ENCODE measurements around the gene SOX5. TPM values are rescaled to one million over a fixed set of nuclear protein-coding genes. Genes with fewer than 3 reads are reported as not detected.
"Not testable (repeated sequence)": the region's sequence is repeated elsewhere in the genome, so short reads cannot be mapped to it uniquely, and the experiment has no call there.

SOX5 gene
- total and polyA plus RNA-seq, 5 donors = 1.9 to 14.3 (median 10.0) TPM

- H3K4me1 ChIP-seq (ENCODE audit: control insufficient read depth, insufficient read depth, low read length) = no peaks in the 10 kb centered on the region
- no peak overlapping the region for H3K27ac ChIP-seq (ENCODE audit: low read length)
- no peaks in the 10 kb centered on the region for H3K9me3 ChIP-seq (ENCODE audit: control insufficient read depth, low read length)
- H3K4me3 ChIP-seq (ENCODE audit: low read length) = no peak overlapping the region
- WGBS = 66% methylated on average over 7 of the region's 8 CpGs
- intact Hi-C loops (cut with DNase I) = no loop called here
- DNase-seq (no peak), ATAC-seq (no peak)
- no peaks in the 10 kb centered on the region for H3K27me3 ChIP-seq (ENCODE audit: control insufficient read depth, insufficient read depth)
These were observed 228.2 kb downstream of the SOX5 start for GRCh38 chr12:23721268-23721667.

DNA sequence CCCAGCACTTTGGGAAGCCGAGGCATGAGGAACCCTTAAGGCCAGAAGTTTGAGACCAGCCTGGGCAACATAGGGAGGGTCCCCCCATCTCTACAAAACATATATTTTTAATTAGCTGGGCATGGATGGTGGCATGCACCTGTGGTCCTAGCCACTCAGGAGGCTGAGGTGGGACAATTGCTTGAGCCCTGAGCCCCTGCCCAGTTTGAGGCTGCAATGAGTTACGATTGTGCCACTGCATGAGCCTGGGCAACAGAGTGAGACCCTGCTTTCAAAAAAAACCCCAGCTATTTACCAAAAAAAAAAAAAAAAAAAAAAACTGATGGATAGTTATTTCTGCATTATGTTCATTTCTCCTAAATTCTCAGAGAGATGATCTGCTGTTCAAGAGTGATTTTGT, 230.0 kb downstream of the SOX5 start:
- Histone ChIP-seq H3K4me3 (ENCODE audit: low read length) (no peak overlapping the region), H3K9me3 (ENCODE audit: control insufficient read depth, low read length) (no peaks in the 10 kb centered on the region), H3K27me3 (ENCODE audit: control insufficient read depth, insufficient read depth) (no peaks in the 10 kb centered on the region), H3K4me1 (ENCODE audit: control insufficient read depth, insufficient read depth, low read length) (no peaks in the 10 kb centered on the region), H3K27ac (ENCODE audit: low read length) (no peak overlapping the region)
- no peak for DNase-seq
- intact Hi-C loops (cut with DNase I) = no loop called here
- ATAC-seq = no peak
- WGBS = 87% methylated on average over 2 of the region's 2 CpGs

- H3K4me3 ChIP-seq (ENCODE audit: low read length); H3K27me3 ChIP-seq (ENCODE audit: control insufficient read depth, insufficient read depth); H3K4me1 ChIP-seq (ENCODE audit: control insufficient read depth, insufficient read depth, low read length); H3K9me3 ChIP-seq (ENCODE audit: control insufficient read depth, low read length); ATAC-seq; DNase-seq; intact Hi-C loops (cut with DNase I); H3K27ac ChIP-seq (ENCODE audit: low read length): not testable (repeated sequence)
- WGBS = 90% methylated on average over 4 of the region's 4 CpGs
These were observed 239.1 kb downstream of the SOX5 start for GRCh38 chr12:23710361-23710760.

- ATAC-seq (no peak), DNase-seq (no peak)
- intact Hi-C loops (cut with DNase I) = no loop called here
- Histone ChIP-seq H3K9me3 (ENCODE audit: control insufficient read depth, low read length) (no peaks in the 10 kb centered on the region), H3K4me3 (ENCODE audit: low read length) (no peak overlapping the region), H3K4me1 (ENCODE audit: control insufficient read depth, insufficient read depth, low read length) (no peaks in the 10 kb centered on the region), H3K27me3 (ENCODE audit: control insufficient read depth, insufficient read depth) (no peaks in the 10 kb centered on the region), H3K27ac (ENCODE audit: low read length) (no peak overlapping the region)
- WGBS = 88% methylated on average over 6 of the region's 6 CpGs
These were observed 241.2 kb downstream of the SOX5 start for GRCh38 chr12:23708185-23708837.

GRCh38 chr12:23707270-23707669, 242.2 kb downstream of the SOX5 start:
- Histone ChIP-seq H3K27ac (ENCODE audit: low read length) (no peak overlapping the region), H3K27me3 (ENCODE audit: control insufficient read depth, insufficient read depth) (no peaks in the 10 kb centered on the region), H3K4me3 (ENCODE audit: low read length) (no peak overlapping the region), H3K9me3 (ENCODE audit: control insufficient read depth, low read length) (no peaks in the 10 kb centered on the region), H3K4me1 (ENCODE audit: control insufficient read depth, insufficient read depth, low read length) (no peaks in the 10 kb centered on the region)
- ATAC-seq (no peak), DNase-seq (no peak)
- 81% methylated on average over 5 of the region's 5 CpGs for WGBS
- intact Hi-C loops (cut with DNase I) = no loop called here

DNA sequence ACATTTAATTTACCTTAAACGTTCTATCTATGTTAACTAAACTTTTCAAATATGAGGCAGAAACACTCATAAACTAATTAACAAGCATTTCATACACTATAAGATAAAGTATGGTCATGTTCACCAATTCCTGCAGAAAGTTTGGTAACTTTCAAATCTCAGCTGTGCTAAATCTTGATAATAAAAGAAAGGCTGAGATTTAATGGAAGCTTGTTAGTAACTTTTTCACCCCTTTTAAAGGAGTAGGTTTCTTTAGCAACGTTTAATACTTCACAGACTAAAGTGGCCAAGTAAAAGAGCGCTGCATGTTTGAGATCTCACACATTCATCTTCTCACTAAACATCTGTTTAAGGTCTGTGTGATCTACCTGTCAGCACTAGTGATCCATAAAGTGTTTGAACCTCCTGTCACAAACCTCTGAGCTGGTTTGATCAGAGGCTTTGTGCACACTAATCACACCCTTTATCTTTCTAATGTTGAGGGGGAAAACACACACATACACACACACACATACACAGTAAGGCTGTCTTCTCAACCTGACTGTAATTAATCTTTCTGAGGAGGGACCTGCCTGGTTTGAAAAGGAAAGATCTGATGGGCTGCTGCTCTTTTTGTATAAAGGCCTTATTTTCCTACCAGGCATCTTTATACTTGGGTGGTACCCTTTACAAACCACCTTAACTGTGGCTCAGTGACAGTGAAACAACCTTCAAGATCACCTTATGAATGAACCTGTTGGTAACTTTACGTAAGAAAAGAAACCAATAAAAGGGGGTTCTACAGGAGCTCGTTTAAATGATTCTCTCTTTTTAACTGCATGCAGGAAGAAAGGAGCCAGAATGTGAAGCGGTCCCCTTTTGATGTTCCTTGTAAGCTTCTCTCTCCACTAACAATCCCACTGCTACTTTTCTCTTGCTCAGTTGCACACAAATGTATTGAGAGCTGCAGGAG, 244.2 kb downstream of the SOX5 start:
- no peak for ATAC-seq
- intact Hi-C loops (cut with DNase I) = no loop called here
- 69% methylated on average over 6 of the region's 6 CpGs for WGBS

DNA sequence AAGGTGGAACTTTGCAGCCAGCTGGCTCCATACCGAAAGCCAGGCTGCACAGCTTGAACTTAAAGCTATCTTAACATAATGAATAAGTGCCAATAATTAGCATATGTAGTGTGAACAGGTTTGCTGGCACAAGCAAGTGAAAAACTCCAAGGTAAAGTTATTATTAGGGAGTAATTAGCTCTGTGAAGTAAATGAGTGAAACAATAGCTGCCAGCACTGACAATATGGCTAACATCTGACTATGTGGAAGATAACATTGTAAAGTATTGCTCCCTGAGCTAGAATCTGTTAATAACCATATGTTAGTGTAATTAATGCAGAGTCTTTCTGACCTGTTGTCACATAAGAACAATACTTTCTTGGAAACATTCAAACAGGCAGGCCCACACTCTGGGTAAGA, 246.4 kb downstream of the SOX5 start:
- intact Hi-C loops (cut with DNase I) = no loop called here

More for the DNA sequence above, 244.2 kb downstream of the SOX5 start:
- H3K27ac ChIP-seq (ENCODE audit: low read length) = no peak overlapping the region
- no peaks in the 10 kb centered on the region for H3K27me3 ChIP-seq (ENCODE audit: control insufficient read depth, insufficient read depth)
- H3K4me1 ChIP-seq (ENCODE audit: control insufficient read depth, insufficient read depth, low read length) = no peaks in the 10 kb centered on the region
- no peak overlapping the region for H3K4me3 ChIP-seq (ENCODE audit: low read length)
- no peaks in the 10 kb centered on the region for H3K9me3 ChIP-seq (ENCODE audit: control insufficient read depth, low read length)
- DNase-seq = no peak

DNA sequence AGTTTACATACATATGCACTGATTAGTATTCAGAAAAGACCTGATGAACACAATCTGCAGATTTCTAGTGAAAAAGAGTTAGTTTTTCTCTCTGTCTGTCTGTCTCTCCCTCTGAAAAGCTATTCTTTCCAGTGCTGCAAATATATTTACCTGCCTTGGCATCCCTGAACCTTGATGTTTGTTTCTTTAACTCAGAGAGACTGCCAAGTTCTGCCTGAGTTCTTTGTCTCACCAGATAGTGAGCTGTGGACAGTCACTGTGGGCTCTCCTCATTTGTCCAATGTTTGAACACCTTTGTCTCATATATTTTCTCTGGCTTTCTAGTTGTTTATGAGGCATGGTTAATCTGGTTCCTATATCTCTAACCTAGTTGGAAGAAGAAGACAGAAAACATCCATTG, 250.4 kb downstream of the SOX5 start:
- Histone ChIP-seq H3K4me1 (ENCODE audit: control insufficient read depth, insufficient read depth, low read length) (peaks cover 1% of the 10 kb centered on the region), H3K27me3 (ENCODE audit: control insufficient read depth, insufficient read depth) (no peaks in the 10 kb centered on the region), H3K27ac (ENCODE audit: low read length) (no peak overlapping the region), H3K9me3 (ENCODE audit: control insufficient read depth, low read length) (no peaks in the 10 kb centered on the region), H3K4me3 (ENCODE audit: low read length) (no peak overlapping the region)
- intact Hi-C loops (cut with DNase I) = no loop called here
- DNase-seq = no peak
- ATAC-seq = no peak

More for the DNA sequence above, 246.4 kb downstream of the SOX5 start:
- no peak overlapping the region for H3K4me3 ChIP-seq (ENCODE audit: low read length)
- H3K4me1 ChIP-seq (ENCODE audit: control insufficient read depth, insufficient read depth, low read length) = peaks cover 1% of the 10 kb centered on the region
- no peaks in the 10 kb centered on the region for H3K9me3 ChIP-seq (ENCODE audit: control insufficient read depth, low read length)
- 64% methylated on average over 1 of the region's 1 CpG for WGBS
- H3K27me3 ChIP-seq (ENCODE audit: control insufficient read depth, insufficient read depth) = no peaks in the 10 kb centered on the region
- no peak overlapping the region for H3K27ac ChIP-seq (ENCODE audit: low read length)
- ATAC-seq (no peak), DNase-seq (no peak)

DNA sequence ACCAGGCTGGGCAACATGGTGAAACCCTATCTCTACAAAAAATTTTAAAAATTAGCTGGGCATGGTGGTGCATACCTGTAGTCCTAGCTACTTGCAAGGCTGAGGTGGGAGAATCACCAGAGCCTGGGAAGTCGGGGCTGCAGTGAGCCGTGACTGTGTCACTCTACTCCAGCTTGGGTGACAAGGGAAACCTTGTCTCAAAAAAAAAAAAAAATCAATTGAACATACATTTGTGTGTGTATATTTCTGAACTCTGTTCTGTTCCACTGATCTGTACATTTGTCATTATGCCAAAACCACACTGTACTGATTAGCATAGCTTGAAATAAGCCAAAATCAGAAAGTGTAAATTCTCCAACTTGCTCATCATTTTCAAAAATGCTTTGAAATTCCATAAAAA, 254.6 kb downstream of the SOX5 start:
- Histone ChIP-seq H3K9me3 (ENCODE audit: control insufficient read depth, low read length) (no peaks in the 10 kb centered on the region), H3K27me3 (ENCODE audit: control insufficient read depth, insufficient read depth) (no peaks in the 10 kb centered on the region), H3K27ac (ENCODE audit: low read length) (no peak overlapping the region), H3K4me3 (ENCODE audit: low read length) (no peak overlapping the region), H3K4me1 (ENCODE audit: control insufficient read depth, insufficient read depth, low read length) (peaks cover 1% of the 10 kb centered on the region)
- DNase-seq (no peak), ATAC-seq (no peak)
- 90% methylated on average over 2 of the region's 2 CpGs for WGBS
- intact Hi-C loops (cut with DNase I) = no loop called here

GRCh38 chr12:23694307-23694706, 255.2 kb downstream of the SOX5 start:
- ATAC-seq (no peak), DNase-seq (no peak)
- Histone ChIP-seq H3K4me3 (ENCODE audit: low read length) (no peak overlapping the region), H3K27me3 (ENCODE audit: control insufficient read depth, insufficient read depth) (no peaks in the 10 kb centered on the region), H3K4me1 (ENCODE audit: control insufficient read depth, insufficient read depth, low read length) (peaks cover 1% of the 10 kb centered on the region), H3K9me3 (ENCODE audit: control insufficient read depth, low read length) (no peaks in the 10 kb centered on the region), H3K27ac (ENCODE audit: low read length) (no peak overlapping the region)
- intact Hi-C loops (cut with DNase I) = no loop called here

DNA sequence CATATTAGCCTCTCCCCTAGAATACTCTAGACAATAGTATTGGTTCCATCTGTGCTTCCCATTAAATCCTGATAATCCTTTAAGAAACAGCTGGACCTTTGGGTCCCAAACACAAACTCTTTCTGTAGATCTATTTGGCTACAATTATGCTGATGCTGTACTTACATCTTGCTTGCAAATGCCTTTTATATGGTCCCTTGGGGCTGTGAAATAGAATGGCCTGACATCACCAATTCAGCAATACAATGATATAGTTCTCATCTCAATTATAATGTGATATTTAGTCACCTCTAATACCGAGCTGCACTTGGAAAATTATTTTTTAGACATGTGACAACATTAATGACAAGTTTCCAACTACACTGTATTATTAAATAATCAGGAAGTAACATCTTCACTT, 261.5 kb downstream of the SOX5 start:
- DNase-seq = no peak
- intact Hi-C loops (cut with DNase I) = no loop called here
- H3K4me3 ChIP-seq (ENCODE audit: low read length) = no peak overlapping the region
- no peak for ATAC-seq
- H3K9me3 ChIP-seq (ENCODE audit: control insufficient read depth, low read length) = no peaks in the 10 kb centered on the region
- no peak overlapping the region for H3K27ac ChIP-seq (ENCODE audit: low read length)
- no peaks in the 10 kb centered on the region for H3K4me1 ChIP-seq (ENCODE audit: control insufficient read depth, insufficient read depth, low read length)
- H3K27me3 ChIP-seq (ENCODE audit: control insufficient read depth, insufficient read depth) = no peaks in the 10 kb centered on the region
- 63% methylated on average over 1 of the region's 1 CpG for WGBS

Data from right cardiac atrium (tissue), 5 donors.